ENCODE data around the gene MEF2B.

Gene MEF2B

DNA sequence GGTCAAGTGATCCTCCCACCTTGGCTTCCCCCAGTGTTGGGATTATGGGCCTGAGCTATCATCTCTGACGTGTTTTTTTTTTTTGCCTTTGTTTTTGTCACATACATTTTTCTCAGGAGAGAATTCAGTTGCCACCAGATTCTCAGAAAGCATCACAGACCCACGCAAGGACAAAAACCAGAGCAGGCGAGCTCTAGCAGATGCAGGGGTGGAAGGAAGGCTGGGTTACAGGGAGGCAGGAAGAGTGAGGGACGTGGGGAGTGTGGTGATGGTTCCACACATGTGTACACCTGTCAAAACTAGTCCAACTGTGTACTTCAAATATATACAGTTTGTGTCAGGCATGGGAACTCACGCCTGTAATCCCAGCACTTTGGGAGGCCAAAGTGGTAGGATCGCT, 36.1 kb downstream of the MEF2B start:
- Histone ChIP-seq H3K27ac (ENCODE audit: low read depth, low read length) (no peak overlapping the region), H3K27me3 (ENCODE audit: control insufficient read depth in 1 of 2, insufficient read depth in 2 of 2, low read length in 2 of 2) (no peaks in the 10 kb centered on the region), H3K9me3 (ENCODE audit: control insufficient read depth in 1 of 2, low read length in 2 of 2) (peaks cover 6 to 9% of the 10 kb centered on the region in 2 donors), H3K4me1 (ENCODE audit: control insufficient read depth in 1 of 2, insufficient read depth in 2 of 2, low read length in 2 of 2) (peaks cover 10 to 12% of the 10 kb centered on the region in 2 donors), H3K36me3 (ENCODE audit: control insufficient read depth in 1 of 2, insufficient read depth in 2 of 2, low read length in 2 of 2) (peaks cover 0 to 3% of the 10 kb centered on the region in 2 donors), H3K4me3 (ENCODE audit: low read depth in 1 of 2, low read length in 2 of 2) (no peak overlapping the region), H3K9ac (ENCODE audit: low read depth in 1 of 2, low read length in 2 of 2) (no peak overlapping the region)

DNA sequence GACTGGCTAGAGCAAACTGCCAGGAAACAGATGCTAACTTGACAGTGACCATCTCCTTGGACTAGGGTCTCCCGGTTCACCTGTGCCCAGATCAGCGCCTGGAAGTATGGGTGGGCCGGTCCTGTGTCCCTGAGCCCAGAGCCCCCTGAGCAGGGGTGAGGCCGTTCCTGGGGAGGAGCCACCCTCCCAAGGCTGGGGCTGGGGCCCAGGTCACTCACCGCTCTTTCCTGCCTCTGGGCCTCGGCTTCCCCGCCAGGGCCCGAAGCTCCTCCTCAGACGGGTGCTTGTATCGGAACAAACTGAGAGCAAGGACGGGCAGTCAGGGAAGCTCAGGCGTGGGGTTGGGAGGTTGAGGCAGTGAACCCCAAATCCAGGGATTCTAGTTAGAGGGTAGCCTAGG, 37.2 kb downstream of the MEF2B start:
- H3K27ac ChIP-seq (ENCODE audit: low read depth, low read length): no peak overlapping the region
- H3K4me1 ChIP-seq (ENCODE audit: control insufficient read depth in 1 of 2, insufficient read depth in 2 of 2, low read length in 2 of 2): peaks cover 6 to 10% of the 10 kb centered on the region in 2 donors
- H3K36me3 ChIP-seq (ENCODE audit: control insufficient read depth in 1 of 2, insufficient read depth in 2 of 2, low read length in 2 of 2): peaks cover 0 to 3% of the 10 kb centered on the region in 2 donors
- no peaks in the 10 kb centered on the region for H3K27me3 ChIP-seq (ENCODE audit: control insufficient read depth in 1 of 2, insufficient read depth in 2 of 2, low read length in 2 of 2)
- H3K4me3 ChIP-seq (ENCODE audit: low read depth in 1 of 2, low read length in 2 of 2): no peak overlapping the region
- H3K9ac ChIP-seq (ENCODE audit: low read depth in 1 of 2, low read length in 2 of 2): no peak overlapping the region
- peaks cover 6 to 9% of the 10 kb centered on the region in 2 donors for H3K9me3 ChIP-seq (ENCODE audit: control insufficient read depth in 1 of 2, low read length in 2 of 2)

DNA sequence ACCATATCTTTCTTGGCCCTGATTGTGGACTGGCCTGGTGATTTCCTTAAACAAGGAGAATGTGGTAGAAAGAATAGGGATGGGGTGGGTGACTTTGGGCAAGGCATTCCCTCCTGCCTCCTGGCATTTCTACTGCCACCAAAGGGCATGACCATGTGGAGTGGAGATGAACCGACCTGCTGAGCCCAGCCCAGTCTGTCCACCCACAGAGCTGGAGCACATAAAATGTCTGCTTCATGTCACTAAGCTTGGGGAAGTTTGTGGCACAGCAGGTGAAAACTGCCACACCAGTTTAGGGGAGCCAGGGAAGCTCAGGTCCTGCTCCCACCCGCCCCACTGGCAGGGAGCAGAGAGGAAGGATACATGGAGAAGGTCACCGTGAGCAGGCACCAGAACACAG, 38.1 kb downstream of the MEF2B start:
- peaks cover 0 to under 1% of the 10 kb centered on the region in 2 donors for H3K4me1 ChIP-seq (ENCODE audit: control insufficient read depth in 1 of 2, insufficient read depth in 2 of 2, low read length in 2 of 2)
- H3K36me3 ChIP-seq (ENCODE audit: control insufficient read depth in 1 of 2, insufficient read depth in 2 of 2, low read length in 2 of 2): peaks cover 0 to 3% of the 10 kb centered on the region in 2 donors
- no peak overlapping the region for H3K9ac ChIP-seq (ENCODE audit: low read depth in 1 of 2, low read length in 2 of 2)
- H3K27ac ChIP-seq (ENCODE audit: low read depth, low read length): no peak overlapping the region
- H3K9me3 ChIP-seq (ENCODE audit: control insufficient read depth in 1 of 2, low read length in 2 of 2): peaks cover 6 to 9% of the 10 kb centered on the region in 2 donors
- H3K27me3 ChIP-seq (ENCODE audit: control insufficient read depth in 1 of 2, insufficient read depth in 2 of 2, low read length in 2 of 2): no peaks in the 10 kb centered on the region
- H3K4me3 ChIP-seq (ENCODE audit: low read depth in 1 of 2, low read length in 2 of 2): no peak overlapping the region

DNA sequence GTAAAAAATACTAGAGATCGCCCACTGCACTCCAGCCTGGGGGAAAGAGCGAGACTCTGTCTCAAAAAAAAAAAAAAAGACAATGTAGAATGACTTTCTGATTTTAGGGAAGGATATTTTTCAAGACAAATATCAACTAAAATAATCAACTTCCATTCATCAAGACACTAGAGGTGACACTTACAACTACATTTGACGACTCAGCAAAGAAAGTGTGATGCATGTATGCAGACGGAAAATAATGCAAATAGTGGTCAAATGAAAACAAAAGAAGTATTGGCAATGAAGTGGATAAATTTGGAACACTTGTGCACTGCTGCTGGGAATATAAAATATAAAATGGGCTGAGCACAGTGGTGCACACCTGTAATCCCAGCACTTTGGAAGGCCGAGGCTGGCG, 44.0 kb downstream of the MEF2B start:
- Histone ChIP-seq H3K9ac (ENCODE audit: low read depth in 1 of 2, low read length in 2 of 2) (no peak overlapping the region), H3K27ac (ENCODE audit: low read depth, low read length) (no peak overlapping the region), H3K4me1 (ENCODE audit: control insufficient read depth in 1 of 2, insufficient read depth in 2 of 2, low read length in 2 of 2) (peaks cover 0 to 3% of the 10 kb centered on the region in 2 donors), H3K9me3 (ENCODE audit: control insufficient read depth in 1 of 2, low read length in 2 of 2) (no peaks in the 10 kb centered on the region), H3K4me3 (ENCODE audit: low read depth in 1 of 2, low read length in 2 of 2) (no peak overlapping the region), H3K36me3 (ENCODE audit: control insufficient read depth in 1 of 2, insufficient read depth in 2 of 2, low read length in 2 of 2) (no peaks in the 10 kb centered on the region), H3K27me3 (ENCODE audit: control insufficient read depth in 1 of 2, insufficient read depth in 2 of 2, low read length in 2 of 2) (no peaks in the 10 kb centered on the region)

DNA sequence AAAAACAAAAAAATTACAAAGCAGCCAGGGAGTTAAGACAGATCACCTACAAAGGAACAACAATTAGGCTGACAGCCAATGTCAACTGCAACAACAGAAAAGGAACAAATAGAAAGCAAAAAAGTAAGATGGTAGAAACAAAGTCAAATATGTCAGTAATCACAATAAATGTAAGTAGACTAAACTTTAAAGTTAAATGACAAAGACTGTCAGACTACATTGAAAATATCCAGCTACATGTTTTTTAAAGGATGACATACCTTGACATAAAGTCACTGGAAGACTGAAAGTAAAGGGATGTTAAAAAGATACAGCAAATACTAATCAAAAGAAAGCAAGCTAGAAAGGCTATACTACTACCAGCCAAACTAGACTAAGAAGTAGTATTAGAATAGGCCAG, 46.7 kb downstream of the MEF2B start:
- Histone ChIP-seq H3K36me3 (ENCODE audit: control insufficient read depth in 1 of 2, insufficient read depth in 2 of 2, low read length in 2 of 2) (peaks cover 0 to 8% of the 10 kb centered on the region in 2 donors), H3K27ac (ENCODE audit: low read depth, low read length) (no peak overlapping the region), H3K27me3 (ENCODE audit: control insufficient read depth in 1 of 2, insufficient read depth in 2 of 2, low read length in 2 of 2) (no peaks in the 10 kb centered on the region), H3K9me3 (ENCODE audit: control insufficient read depth in 1 of 2, low read length in 2 of 2) (no peaks in the 10 kb centered on the region), H3K4me3 (ENCODE audit: low read depth in 1 of 2, low read length in 2 of 2) (no peak overlapping the region), H3K9ac (ENCODE audit: low read depth in 1 of 2, low read length in 2 of 2) (no peak overlapping the region), H3K4me1 (ENCODE audit: control insufficient read depth in 1 of 2, insufficient read depth in 2 of 2, low read length in 2 of 2) (peaks cover 0 to 3% of the 10 kb centered on the region in 2 donors)

DNA sequence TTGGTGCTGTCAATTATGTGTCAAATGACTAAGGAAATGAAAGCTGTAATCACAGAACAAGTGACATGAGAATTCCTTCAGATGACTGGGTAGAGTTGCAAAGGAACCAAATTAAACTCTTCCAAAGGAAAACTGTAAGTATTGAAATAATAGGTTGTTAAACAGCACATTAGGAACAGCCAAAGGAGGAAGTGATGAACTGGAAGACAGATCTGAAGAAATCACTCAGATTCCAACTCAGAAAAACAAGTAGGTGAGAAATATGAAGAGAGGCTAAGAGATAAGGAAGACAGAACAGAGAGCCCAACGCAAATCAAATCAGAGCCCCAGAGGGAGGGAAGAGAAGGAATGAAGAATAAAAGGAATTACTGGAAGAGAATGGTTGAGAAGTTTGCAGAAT, 47.2 kb downstream of the MEF2B start:
- Histone ChIP-seq H3K4me1 (ENCODE audit: control insufficient read depth in 1 of 2, insufficient read depth in 2 of 2, low read length in 2 of 2) (peaks cover 0 to 3% of the 10 kb centered on the region in 2 donors), H3K4me3 (ENCODE audit: low read depth in 1 of 2, low read length in 2 of 2) (no peak overlapping the region), H3K27ac (ENCODE audit: low read depth, low read length) (no peak overlapping the region), H3K36me3 (ENCODE audit: control insufficient read depth in 1 of 2, insufficient read depth in 2 of 2, low read length in 2 of 2) (peaks cover 0 to 8% of the 10 kb centered on the region in 2 donors), H3K27me3 (ENCODE audit: control insufficient read depth in 1 of 2, insufficient read depth in 2 of 2, low read length in 2 of 2) (no peaks in the 10 kb centered on the region), H3K9ac (ENCODE audit: low read depth in 1 of 2, low read length in 2 of 2) (no peak overlapping the region), H3K9me3 (ENCODE audit: control insufficient read depth in 1 of 2, low read length in 2 of 2) (no peaks in the 10 kb centered on the region)

DNA sequence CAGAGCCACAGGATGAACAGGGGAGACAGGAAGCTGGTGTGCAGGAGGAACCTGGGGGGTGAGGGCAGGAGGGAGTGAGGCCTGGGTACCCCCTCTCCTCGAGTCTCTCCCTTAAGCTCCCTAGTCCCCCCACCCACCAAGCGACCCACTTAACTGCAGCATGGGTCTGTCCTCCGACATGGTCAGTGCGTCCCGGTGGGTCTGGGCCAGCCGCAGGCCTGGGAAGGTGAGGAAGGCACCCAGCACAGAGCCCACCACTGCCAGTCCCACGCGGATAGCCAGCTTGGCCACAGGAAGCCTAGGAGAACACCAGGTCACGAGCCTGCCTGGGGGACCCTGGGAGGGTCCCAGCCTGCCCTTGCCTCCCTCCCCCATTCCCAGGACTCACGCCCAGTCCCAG, 48.7 kb downstream of the MEF2B start:
- Histone ChIP-seq H3K36me3 (ENCODE audit: control insufficient read depth in 1 of 2, insufficient read depth in 2 of 2, low read length in 2 of 2) (peaks cover 0 to 8% of the 10 kb centered on the region in 2 donors), H3K4me3 (ENCODE audit: low read depth in 1 of 2, low read length in 2 of 2) (no peak overlapping the region), H3K4me1 (ENCODE audit: control insufficient read depth in 1 of 2, insufficient read depth in 2 of 2, low read length in 2 of 2) (peaks cover 0 to 3% of the 10 kb centered on the region in 2 donors), H3K27ac (ENCODE audit: low read depth, low read length) (no peak overlapping the region), H3K9ac (ENCODE audit: low read depth in 1 of 2, low read length in 2 of 2) (no peak overlapping the region), H3K9me3 (ENCODE audit: control insufficient read depth in 1 of 2, low read length in 2 of 2) (no peaks in the 10 kb centered on the region), H3K27me3 (ENCODE audit: control insufficient read depth in 1 of 2, insufficient read depth in 2 of 2, low read length in 2 of 2) (no peaks in the 10 kb centered on the region)

DNA sequence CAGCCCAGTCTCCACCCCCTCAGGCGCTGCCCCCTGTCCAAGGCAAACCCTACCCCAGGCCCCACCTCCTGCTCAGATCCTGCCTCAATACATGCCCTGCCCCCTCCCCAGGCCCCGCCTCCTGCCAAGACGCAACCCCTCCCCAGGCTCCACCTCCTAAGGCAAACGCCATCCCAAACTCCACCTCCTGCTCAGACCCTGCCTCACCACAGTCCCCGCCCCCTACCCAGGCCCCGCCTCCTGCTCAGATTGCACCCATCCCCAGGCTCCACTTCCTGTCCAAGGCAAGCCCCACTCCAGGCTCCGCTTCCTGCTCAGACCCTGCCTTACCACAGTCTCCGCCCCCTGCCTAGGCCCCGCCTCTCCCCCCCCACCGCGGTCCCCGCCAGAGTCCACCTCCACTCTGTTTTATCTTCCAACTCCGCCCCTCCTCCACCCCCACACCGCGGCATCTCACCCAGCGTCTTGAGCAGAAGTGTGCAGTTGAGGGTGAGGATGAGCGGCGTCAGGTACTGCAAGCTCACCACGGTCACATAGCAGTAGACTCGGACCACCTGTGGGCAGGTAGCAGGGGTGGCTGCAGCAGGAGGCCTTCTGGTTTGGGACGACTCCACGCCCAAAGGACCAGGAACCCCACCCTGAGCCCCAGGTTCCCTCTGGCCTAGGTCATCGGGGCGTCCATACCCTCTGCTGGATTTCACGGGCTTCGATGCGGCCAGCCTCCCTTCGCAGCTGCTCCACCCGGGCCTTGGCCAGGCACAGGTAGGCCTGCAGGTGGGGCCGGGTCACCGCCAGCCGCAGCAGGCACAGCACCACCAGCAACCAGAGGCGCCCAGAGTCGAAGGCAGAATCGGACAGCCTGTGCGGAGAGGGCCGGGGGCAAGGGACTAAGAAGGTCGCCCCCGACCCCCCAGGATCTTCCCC, 49.5 kb downstream of the MEF2B start:
- peak overlapping the region in 1 of 2 donors; percentile 55 for H3K4me3 ChIP-seq (ENCODE audit: low read depth in 1 of 2, low read length in 2 of 2)
- no peaks in the 10 kb centered on the region for H3K27me3 ChIP-seq (ENCODE audit: control insufficient read depth in 1 of 2, insufficient read depth in 2 of 2, low read length in 2 of 2)
- H3K27ac ChIP-seq (ENCODE audit: low read depth, low read length): no peak overlapping the region
- peaks cover 0 to 8% of the 10 kb centered on the region in 2 donors for H3K36me3 ChIP-seq (ENCODE audit: control insufficient read depth in 1 of 2, insufficient read depth in 2 of 2, low read length in 2 of 2)
- no peaks in the 10 kb centered on the region for H3K9me3 ChIP-seq (ENCODE audit: control insufficient read depth in 1 of 2, low read length in 2 of 2)
- H3K9ac ChIP-seq (ENCODE audit: low read depth in 1 of 2, low read length in 2 of 2): no peak overlapping the region
- peaks cover 0 to 3% of the 10 kb centered on the region in 2 donors for H3K4me1 ChIP-seq (ENCODE audit: control insufficient read depth in 1 of 2, insufficient read depth in 2 of 2, low read length in 2 of 2)

DNA sequence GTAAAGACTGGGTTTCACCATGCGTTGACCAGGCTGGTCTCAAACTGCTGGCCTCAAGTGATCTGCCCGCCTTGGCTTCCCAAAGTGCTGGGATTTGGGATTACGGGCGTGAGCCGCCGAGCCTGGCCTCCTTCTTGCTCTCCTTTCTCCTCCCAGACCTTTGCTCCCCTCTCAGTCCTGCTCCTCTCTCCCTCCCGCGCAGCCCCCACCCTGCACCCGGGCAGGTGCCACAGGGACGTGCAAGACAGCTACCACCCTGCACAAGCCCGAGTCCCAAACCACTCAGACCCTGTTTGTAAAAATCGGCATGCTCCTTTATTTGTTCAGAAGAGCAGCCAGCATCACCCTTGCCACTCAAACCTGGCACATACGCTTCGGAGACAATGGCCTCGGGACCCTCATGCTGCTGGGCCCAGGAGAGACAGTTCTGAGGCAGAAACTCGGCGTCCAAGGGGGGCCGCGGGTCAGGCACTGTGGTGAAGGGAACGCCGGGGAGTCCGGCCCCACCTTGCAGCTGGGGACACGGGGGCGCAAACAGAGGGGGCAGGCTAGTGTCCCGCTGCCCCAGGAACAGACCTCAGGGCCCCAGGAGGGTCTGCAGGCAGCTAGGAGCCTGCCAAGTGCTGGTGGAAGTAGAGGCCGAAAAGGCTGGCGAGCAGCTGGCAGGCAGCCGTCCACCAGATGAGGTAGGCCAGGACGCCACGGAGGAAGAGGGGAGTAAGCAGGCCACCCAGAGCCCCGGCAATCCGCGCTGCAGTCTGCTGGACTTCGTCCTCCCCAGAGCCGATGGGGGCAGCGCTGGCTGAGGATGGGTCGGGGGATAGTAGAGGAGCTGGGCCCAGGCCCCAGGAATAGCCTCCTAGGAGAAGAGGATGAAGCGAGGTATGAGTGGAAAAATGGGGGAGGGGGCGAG, 50.5 kb downstream of the MEF2B start:
- Histone ChIP-seq H3K36me3 (ENCODE audit: control insufficient read depth in 1 of 2, insufficient read depth in 2 of 2, low read length in 2 of 2) (peaks cover 0 to 8% of the 10 kb centered on the region in 2 donors), H3K9ac (ENCODE audit: low read depth in 1 of 2, low read length in 2 of 2) (no peak overlapping the region), H3K4me1 (ENCODE audit: control insufficient read depth in 1 of 2, insufficient read depth in 2 of 2, low read length in 2 of 2) (peaks cover 0 to 3% of the 10 kb centered on the region in 2 donors), H3K9me3 (ENCODE audit: control insufficient read depth in 1 of 2, low read length in 2 of 2) (no peaks in the 10 kb centered on the region), H3K4me3 (ENCODE audit: low read depth in 1 of 2, low read length in 2 of 2) (no peak overlapping the region), H3K27ac (ENCODE audit: low read depth, low read length) (no peak overlapping the region), H3K27me3 (ENCODE audit: control insufficient read depth in 1 of 2, insufficient read depth in 2 of 2, low read length in 2 of 2) (no peaks in the 10 kb centered on the region)

DNA sequence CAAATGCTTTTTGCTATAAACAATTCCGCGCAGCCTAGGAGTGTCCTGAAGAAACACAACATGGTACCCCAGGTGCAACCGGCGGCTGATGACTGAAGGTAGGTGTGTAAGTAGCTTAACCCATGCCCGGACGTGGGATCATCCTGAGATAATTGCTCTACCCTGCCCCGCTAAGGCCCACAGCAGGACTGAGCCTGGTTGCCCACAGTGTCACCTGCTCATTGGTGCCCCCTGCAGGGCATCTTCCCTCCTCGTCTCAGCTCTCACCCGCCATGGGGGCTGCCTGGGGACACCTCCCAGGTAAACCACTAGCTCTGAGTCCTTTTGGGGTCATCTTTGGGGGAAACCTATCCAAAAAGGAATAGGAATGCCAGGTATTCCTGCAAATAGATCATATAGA, 54.1 kb downstream of the MEF2B start:
- no peak overlapping the region for H3K27ac ChIP-seq (ENCODE audit: low read depth, low read length)
- peaks cover 0 to 8% of the 10 kb centered on the region in 2 donors for H3K36me3 ChIP-seq (ENCODE audit: control insufficient read depth in 1 of 2, insufficient read depth in 2 of 2, low read length in 2 of 2)
- no peak overlapping the region for H3K4me3 ChIP-seq (ENCODE audit: low read depth in 1 of 2, low read length in 2 of 2)
- H3K4me1 ChIP-seq (ENCODE audit: control insufficient read depth in 1 of 2, insufficient read depth in 2 of 2, low read length in 2 of 2): peaks cover 5% of the 10 kb centered on the region in 2 donors
- no peaks in the 10 kb centered on the region for H3K27me3 ChIP-seq (ENCODE audit: control insufficient read depth in 1 of 2, insufficient read depth in 2 of 2, low read length in 2 of 2)
- no peak overlapping the region for H3K9ac ChIP-seq (ENCODE audit: low read depth in 1 of 2, low read length in 2 of 2)
- H3K9me3 ChIP-seq (ENCODE audit: control insufficient read depth in 1 of 2, low read length in 2 of 2): no peaks in the 10 kb centered on the region

Data from duodenal mucosa (tissue), 2 donors.